Measurements from ENCODE around the gene ZNF554. TPM values are rescaled to one million over a fixed set of nuclear protein-coding genes. Genes with fewer than 3 reads are reported as not detected.

Gene ZNF554
- total RNA-seq, 3 donors from 2014 or later = 3.0 to 4.7 (median 3.9) TPM

GRCh38 chr19:2807379-2808128, 12.1 kb upstream of the ZNF554 start:
- no peak for ATAC-seq
- Histone ChIP-seq H3K4me3 (no peak overlapping the region), H3K4me1 (ENCODE audit: low read depth) (peaks cover 16% of the 10 kb centered on the region), H3K36me3 (ENCODE audit: low read depth) (no peaks in the 10 kb centered on the region), H3K9me3 (no peaks in the 10 kb centered on the region)
- intact Hi-C loops (cut with DNase I, micrococcal nuclease) = no loop called here
- TF ChIP-seq, protein P1, sequence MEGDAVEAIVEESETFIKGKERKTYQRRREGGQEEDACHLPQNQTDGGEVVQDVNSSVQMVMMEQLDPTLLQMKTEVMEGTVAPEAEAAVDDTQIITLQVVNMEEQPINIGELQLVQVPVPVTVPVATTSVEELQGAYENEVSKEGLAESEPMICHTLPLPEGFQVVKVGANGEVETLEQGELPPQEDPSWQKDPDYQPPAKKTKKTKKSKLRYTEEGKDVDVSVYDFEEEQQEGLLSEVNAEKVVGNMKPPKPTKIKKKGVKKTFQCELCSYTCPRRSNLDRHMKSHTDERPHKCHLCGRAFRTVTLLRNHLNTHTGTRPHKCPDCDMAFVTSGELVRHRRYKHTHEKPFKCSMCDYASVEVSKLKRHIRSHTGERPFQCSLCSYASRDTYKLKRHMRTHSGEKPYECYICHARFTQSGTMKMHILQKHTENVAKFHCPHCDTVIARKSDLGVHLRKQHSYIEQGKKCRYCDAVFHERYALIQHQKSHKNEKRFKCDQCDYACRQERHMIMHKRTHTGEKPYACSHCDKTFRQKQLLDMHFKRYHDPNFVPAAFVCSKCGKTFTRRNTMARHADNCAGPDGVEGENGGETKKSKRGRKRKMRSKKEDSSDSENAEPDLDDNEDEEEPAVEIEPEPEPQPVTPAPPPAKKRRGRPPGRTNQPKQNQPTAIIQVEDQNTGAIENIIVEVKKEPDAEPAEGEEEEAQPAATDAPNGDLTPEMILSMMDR (IDR thresholded peaks at IDR 0.05) = no peak
- no peak for DNase-seq

- H3K4me1 ChIP-seq (ENCODE audit: low read depth) = peaks cover 17% of the 10 kb centered on the region
- TF ChIP-seq, protein P1 (IDR thresholded peaks at IDR 0.05) = no peak
- ATAC-seq (no peak), DNase-seq (no peak)
- H3K9me3 ChIP-seq = no peaks in the 10 kb centered on the region
- H3K4me3 ChIP-seq = no peak overlapping the region
- H3K36me3 ChIP-seq (ENCODE audit: low read depth) = no peaks in the 10 kb centered on the region
- intact Hi-C loops (cut with DNase I, micrococcal nuclease) = no loop called here
Measured at GRCh38 chr19:2808129-2808941, 11.3 kb upstream of the ZNF554 start.

DNA sequence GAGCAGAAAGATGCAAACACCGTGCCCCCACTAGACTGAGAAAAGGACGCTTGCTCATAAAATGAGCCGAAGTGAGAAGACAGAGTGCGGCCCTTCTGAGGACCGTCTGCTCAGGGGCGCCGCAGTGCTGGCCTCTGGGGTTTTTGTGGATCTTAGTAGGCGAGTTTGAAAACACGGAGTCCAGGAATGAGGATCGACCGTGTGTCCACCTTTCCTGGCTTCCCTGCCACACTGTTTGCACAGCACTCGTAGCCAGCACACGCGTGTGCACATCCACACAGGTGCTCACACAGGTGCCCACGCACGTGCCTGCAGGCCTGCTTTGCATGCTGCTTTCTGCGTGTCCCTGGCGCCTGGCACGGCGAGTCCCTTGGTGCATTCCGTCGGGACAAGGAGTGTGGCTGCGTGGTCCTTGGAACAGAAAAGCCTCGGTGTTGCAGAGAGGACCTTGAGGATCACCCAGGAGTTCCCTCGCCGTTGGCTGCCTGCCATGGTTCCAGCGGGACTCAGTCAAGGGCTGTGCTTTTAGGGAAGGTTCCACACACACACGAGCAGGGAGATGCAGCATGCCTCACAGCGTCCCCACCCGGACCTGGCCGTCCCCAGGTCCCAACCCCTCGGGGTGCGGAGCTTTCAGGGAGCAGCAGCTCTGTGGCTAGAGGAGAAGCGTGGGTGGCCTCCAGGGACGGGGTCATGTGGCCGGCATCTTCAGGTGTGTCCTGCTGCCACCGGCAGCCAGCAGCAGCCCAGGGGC, 10.1 kb upstream of the ZNF554 start:
- TF ChIP-seq, protein P1 (IDR thresholded peaks at IDR 0.05) = no peak
- DNase-seq = no peak

DNA sequence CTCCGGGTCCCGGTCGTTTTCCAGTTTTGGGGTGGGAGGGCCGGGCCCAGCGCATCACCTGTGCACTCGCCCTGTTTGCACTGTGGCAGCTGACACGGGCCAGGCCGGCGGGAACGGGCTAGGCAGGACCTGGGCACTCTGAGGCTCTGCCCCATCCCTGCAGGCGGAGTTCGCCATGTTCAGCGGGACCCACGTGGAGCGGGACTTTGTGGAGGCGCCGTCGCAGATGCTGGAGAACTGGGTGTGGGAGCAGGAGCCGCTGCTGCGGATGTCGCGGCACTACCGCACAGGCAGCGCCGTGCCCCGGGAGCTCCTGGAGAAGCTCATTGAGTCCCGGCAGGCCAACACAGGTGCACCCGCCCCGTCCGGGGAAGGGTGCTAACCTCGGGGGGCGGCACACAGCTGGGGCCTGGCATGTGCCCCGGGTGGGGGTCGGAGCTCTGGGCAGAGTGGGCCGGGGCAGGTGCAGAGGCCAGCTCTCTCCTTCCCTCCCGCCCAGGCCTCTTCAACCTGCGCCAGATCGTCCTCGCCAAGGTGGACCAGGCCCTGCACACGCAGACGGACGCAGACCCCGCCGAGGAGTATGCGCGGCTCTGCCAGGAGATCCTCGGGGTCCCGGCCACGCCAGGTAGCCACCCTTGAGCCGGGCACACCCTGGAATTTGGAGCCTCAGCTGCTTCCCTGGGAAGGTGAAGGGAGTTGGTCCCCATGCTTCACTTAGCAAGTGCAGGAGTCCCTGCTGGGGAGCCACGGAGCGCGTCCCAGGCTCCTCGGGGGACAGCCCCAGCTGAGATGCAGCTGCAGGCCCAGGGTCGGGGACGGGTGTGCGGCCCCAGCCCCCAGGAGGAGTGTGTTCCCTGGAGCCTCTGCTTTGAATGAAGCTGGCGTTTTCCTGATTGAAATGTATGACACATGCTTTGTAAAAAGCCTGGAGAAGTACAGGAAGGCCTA, 9.3 kb upstream of the ZNF554 start:
- ATAC-seq = no peak
- H3K4me3 ChIP-seq = no peak overlapping the region
- DNase-seq = no peak
- no peaks in the 10 kb centered on the region for H3K9me3 ChIP-seq
- H3K4me1 ChIP-seq (ENCODE audit: low read depth) = peaks cover 17% of the 10 kb centered on the region
- TF ChIP-seq, protein P1 (IDR thresholded peaks at IDR 0.05) = no peak
- intact Hi-C loops (cut with DNase I, micrococcal nuclease) = no loop called here
- no peaks in the 10 kb centered on the region for H3K36me3 ChIP-seq (ENCODE audit: low read depth)

More for the DNA sequence above, 10.1 kb upstream of the ZNF554 start:
- H3K4me3 ChIP-seq = no peak overlapping the region
- intact Hi-C loops (cut with DNase I, micrococcal nuclease) = no loop called here
- no peak for ATAC-seq
- no peaks in the 10 kb centered on the region for H3K9me3 ChIP-seq
- H3K4me1 ChIP-seq (ENCODE audit: low read depth) = peaks cover 17% of the 10 kb centered on the region
- no peaks in the 10 kb centered on the region for H3K36me3 ChIP-seq (ENCODE audit: low read depth)

Measured in mucosa of descending colon (tissue), 3 donors.